ENCODE measurements around the gene SBNO2.

SBNO2 gene

GRCh38 chr19:1119475-1120217 lies 54.4 kb downstream of the SBNO2 start:
- no peak overlapping the region for H3K4me2 ChIP-seq (ENCODE audit: low read length)
- TF ChIP-seq CTCF (IDR thresholded peaks at IDR 0.05; ENCODE audit: low read length) = no peak
- no peak for TF ChIP-seq EZH2 (IDR thresholded peaks at IDR 0.05; ENCODE audit: borderline replicate concordance, low read length)
- H3K36me3 ChIP-seq (ENCODE audit: insufficient read depth, low read length) = peaks cover 45% of the 10 kb centered on the region
- H3K4me3 ChIP-seq (ENCODE audit: low read depth, low read length, poor library complexity, severe bottlenecking) = no peak overlapping the region
- H3K9me2 ChIP-seq (ENCODE audit: low read depth, low read length) = no peaks in the 10 kb centered on the region
- H3K27me3 ChIP-seq (ENCODE audit: insufficient read depth, low read length) = no peaks in the 10 kb centered on the region
- no peaks in the 10 kb centered on the region for H3F3A ChIP-seq (ENCODE audit: insufficient read depth, low read length)
- no peaks in the 10 kb centered on the region for H3K79me2 ChIP-seq (ENCODE audit: insufficient read depth, low read length)
- no peaks in the 10 kb centered on the region for H4K20me1 ChIP-seq (ENCODE audit: insufficient read depth, low read length)
- H3K9me3 ChIP-seq (ENCODE audit: low read length) = no peaks in the 10 kb centered on the region
- no peak overlapping the region for H2AFZ ChIP-seq (ENCODE audit: low read length)
- no peaks in the 10 kb centered on the region for H3K4me1 ChIP-seq (ENCODE audit: insufficient read depth, low read length, severe bottlenecking)
- H3K9ac ChIP-seq (ENCODE audit: low read length) = no peak overlapping the region
- no peak overlapping the region for H3K27ac ChIP-seq (ENCODE audit: low read depth, low read length, poor library complexity, severe bottlenecking)

- Histone ChIP-seq H3K36me3 (ENCODE audit: insufficient read depth, low read length) (peaks cover 44% of the 10 kb centered on the region), H3K9ac (ENCODE audit: low read length) (no peak overlapping the region), H3K27me3 (ENCODE audit: insufficient read depth, low read length) (no peaks in the 10 kb centered on the region), H3K27ac (ENCODE audit: low read depth, low read length, poor library complexity, severe bottlenecking) (no peak overlapping the region), H3K4me3 (ENCODE audit: low read depth, low read length, poor library complexity, severe bottlenecking) (no peak overlapping the region), H3F3A (ENCODE audit: insufficient read depth, low read length) (no peaks in the 10 kb centered on the region), H3K9me3 (ENCODE audit: low read length) (no peaks in the 10 kb centered on the region), H2AFZ (ENCODE audit: low read length) (no peak overlapping the region), H4K20me1 (ENCODE audit: insufficient read depth, low read length) (no peaks in the 10 kb centered on the region), H3K4me1 (ENCODE audit: insufficient read depth, low read length, severe bottlenecking) (no peaks in the 10 kb centered on the region), H3K4me2 (ENCODE audit: low read length) (no peak overlapping the region), H3K79me2 (ENCODE audit: insufficient read depth, low read length) (no peaks in the 10 kb centered on the region), H3K9me2 (ENCODE audit: low read depth, low read length) (no peaks in the 10 kb centered on the region)
- TF ChIP-seq EZH2 (IDR thresholded peaks at IDR 0.05; ENCODE audit: borderline replicate concordance, low read length) (no peak), CTCF (IDR thresholded peaks at IDR 0.05; ENCODE audit: low read length) (no peak)
Measured at GRCh38 chr19:1118999-1119398, 55.1 kb downstream of the SBNO2 start.

- TF ChIP-seq CTCF (IDR thresholded peaks at IDR 0.05; ENCODE audit: low read length) = no peak
- TF ChIP-seq EZH2 (IDR thresholded peaks at IDR 0.05; ENCODE audit: borderline replicate concordance, low read length) = no peak
- Histone ChIP-seq H3K36me3 (ENCODE audit: insufficient read depth, low read length) (peaks cover 35% of the 10 kb centered on the region), H3K79me2 (ENCODE audit: insufficient read depth, low read length) (no peaks in the 10 kb centered on the region), H3K9me2 (ENCODE audit: low read depth, low read length) (no peaks in the 10 kb centered on the region), H2AFZ (ENCODE audit: low read length) (no peak overlapping the region), H3K4me1 (ENCODE audit: insufficient read depth, low read length, severe bottlenecking) (peaks cover 3% of the 10 kb centered on the region), H3K9me3 (ENCODE audit: low read length) (no peaks in the 10 kb centered on the region), H3K4me3 (ENCODE audit: low read depth, low read length, poor library complexity, severe bottlenecking) (no peak overlapping the region), H4K20me1 (ENCODE audit: insufficient read depth, low read length) (no peaks in the 10 kb centered on the region), H3F3A (ENCODE audit: insufficient read depth, low read length) (no peaks in the 10 kb centered on the region), H3K9ac (ENCODE audit: low read length) (no peak overlapping the region), H3K27ac (ENCODE audit: low read depth, low read length, poor library complexity, severe bottlenecking) (no peak overlapping the region), H3K4me2 (ENCODE audit: low read length) (no peak overlapping the region), H3K27me3 (ENCODE audit: insufficient read depth, low read length) (no peaks in the 10 kb centered on the region)
Measured at GRCh38 chr19:1117654-1118053, 56.4 kb downstream of the SBNO2 start.
